ENCODE measurements around the gene KCTD19.

Gene KCTD19

DNA sequence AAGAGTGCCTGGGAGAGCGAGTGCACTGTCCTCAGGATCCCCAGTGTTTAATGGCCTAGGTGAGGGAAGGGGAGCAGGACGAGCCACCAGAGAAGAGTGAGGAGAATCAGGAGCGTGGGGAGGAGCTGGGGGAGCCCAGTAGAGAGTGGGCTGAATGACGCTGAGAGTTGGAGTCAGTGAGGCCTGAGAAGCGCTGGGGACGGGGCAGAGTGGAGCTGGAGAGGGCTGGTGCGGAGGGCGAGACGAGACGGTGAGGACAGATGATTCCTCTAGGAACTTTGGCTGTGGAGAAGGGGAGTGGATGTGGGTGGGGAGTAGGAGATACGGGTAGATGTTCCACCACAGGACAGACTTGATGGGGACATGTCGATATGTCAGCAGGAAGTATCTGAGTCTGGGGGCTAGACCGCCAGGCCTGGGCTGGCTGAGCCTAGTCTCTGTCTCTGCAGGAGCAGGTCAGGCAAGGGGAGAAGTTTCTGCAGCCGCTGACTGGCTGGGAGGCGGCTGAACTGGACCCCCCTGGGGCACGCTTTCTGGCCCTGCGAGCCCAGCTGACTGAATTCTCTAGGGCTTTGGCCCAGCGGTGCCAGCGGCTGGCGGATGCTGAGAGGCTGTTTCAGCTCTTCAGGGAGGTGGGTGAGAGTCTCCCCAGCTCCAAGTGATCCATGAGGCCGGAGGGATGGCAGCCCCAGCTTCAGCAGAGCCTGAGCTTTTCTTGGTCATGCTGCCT is 42.5 kb downstream of the KCTD19 start:
- FAIRE-seq, result no peak
- DNase-seq (ENCODE audit: low spot score), result no peak

- FAIRE-seq, result no peak
- peak; percentile 62 for DNase-seq (ENCODE audit: low spot score)
Measured at GRCh38 chr16:67283039-67283825, 43.3 kb downstream of the KCTD19 start.

DNA sequence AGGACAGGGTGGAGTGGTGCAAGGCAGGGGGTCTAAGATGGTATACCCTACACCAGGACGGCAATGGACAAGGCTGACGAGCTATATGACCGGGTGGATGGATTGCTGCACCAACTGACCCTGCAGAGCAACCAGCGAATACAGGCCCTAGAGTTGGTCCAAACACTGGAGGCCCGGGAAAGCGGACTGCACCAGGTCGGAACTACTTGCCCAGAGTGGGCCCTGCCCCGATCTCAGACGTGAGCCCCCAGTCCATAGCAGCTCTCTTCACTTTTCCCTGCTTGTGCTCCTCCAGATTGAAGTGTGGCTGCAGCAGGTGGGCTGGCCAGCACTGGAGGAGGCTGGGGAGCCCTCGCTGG is 44.1 kb downstream of the KCTD19 start:
- FAIRE-seq, result no peak
- no peak for DNase-seq (ENCODE audit: low spot score)

GRCh38 chr16:67281536-67282446 is 44.8 kb downstream of the KCTD19 start:
- no peak for DNase-seq (ENCODE audit: low spot score)

GRCh38 chr16:67280090-67281015 is 46.2 kb downstream of the KCTD19 start:
- FAIRE-seq (peak; percentile 48), DNase-seq (ENCODE audit: low spot score) (no peak)

More at GRCh38 chr16:67281536-67282446, 44.8 kb downstream of the KCTD19 start:
- FAIRE-seq, result no peak

DNA sequence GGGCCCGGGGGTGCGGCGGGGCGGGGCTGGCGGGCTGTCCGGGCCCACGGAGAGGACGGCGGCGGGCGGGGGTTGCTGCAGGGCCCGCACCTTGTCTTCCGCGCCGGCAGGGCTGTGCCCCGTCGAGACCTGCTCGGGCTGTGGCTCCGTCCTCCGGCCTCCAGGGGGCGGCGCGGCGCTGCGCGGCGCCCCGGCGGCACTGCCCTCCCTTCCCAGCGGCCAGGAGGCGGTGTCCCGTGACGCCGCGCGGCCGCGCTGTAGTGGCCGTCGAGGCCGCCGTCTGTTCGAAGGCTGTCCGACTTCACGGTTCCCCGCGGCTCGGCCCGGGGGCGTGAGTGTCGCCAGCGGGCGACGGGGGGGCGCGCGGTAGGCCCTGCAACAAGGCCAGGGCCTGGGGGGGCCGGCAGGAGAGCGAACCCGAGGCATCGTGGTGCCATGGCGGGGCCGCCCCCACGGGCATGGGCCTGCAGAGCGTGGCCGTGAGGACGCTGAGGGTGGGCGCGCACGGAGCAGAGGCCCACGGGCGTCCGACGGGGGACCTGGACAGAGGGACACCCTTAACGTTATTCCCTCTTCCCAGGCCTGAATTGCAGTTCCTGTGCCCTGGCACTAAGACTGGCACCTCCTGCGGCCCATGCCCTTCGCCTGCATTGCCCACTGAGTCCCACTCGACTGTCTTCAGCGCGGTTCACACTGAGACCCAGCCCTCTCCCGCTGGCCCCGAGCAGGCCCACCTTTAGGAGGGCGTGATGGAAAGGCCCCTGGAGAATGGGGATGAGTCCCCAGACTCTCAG is 47.0 kb downstream of the KCTD19 start, which contains the start of gene PLEKHG4:
Gene PLEKHG4 (plus strand): TSS at position 237 of the 794 bp plus-strand sequence. CDS start 513 bp downstream, at position 750.
- FAIRE-seq, result no peak
- peak; percentile 77 for DNase-seq (ENCODE audit: low spot score)

- FAIRE-seq (peak; percentile 82), DNase-seq (ENCODE audit: low spot score) (no peak)
Measured at GRCh38 chr16:67278773-67279295, 47.7 kb downstream of the KCTD19 start.

- no peak for FAIRE-seq
- peak; percentile 74 for DNase-seq (ENCODE audit: low spot score)
Measured at GRCh38 chr16:67277999-67278772, 48.4 kb downstream of the KCTD19 start.

GRCh38 chr16:67277294-67277998 is 49.1 kb downstream of the KCTD19 start:
- DNase-seq (ENCODE audit: low spot score) (peak; percentile 97), FAIRE-seq (peak; percentile 95)

GRCh38 chr16:67275321-67275720 is 51.2 kb downstream of the KCTD19 start:
- DNase-seq (ENCODE audit: low spot score), result no peak
- FAIRE-seq, result no peak

GRCh38 chr16:67271446-67271845 is 55.1 kb downstream of the KCTD19 start:
- FAIRE-seq (no peak), DNase-seq (ENCODE audit: low spot score) (no peak)

GRCh38 chr16:67270931-67271338 is 55.6 kb downstream of the KCTD19 start:
- DNase-seq (ENCODE audit: low spot score), result no peak
- no peak for FAIRE-seq

DNA sequence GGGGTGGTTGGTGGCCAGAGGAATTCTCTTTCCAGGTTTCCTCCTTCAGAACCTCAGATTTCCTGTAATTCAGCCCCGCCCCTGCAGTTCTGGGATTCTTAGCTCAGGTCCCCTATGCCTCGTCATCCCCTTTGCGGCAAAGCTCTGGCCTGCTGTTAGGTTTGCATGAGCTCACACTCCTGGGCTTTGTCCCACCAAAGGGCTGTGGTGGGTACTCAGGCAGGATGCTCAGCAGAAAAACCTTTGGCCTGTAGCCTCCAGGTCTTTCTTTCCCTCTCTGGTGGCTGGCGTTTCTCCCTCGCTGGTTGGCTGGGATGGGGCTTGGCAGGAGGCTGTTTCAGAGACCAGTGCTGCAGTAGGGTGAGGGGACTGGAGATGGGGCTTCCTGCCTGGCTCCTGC is 56.8 kb downstream of the KCTD19 start:
- DNase-seq (ENCODE audit: low spot score), result peak; percentile 55
- FAIRE-seq, result no peak

- DNase-seq (ENCODE audit: low spot score) (peak; percentile 29), FAIRE-seq (no peak)
Measured at GRCh38 chr16:67268136-67268579, 58.4 kb downstream of the KCTD19 start.

DNA sequence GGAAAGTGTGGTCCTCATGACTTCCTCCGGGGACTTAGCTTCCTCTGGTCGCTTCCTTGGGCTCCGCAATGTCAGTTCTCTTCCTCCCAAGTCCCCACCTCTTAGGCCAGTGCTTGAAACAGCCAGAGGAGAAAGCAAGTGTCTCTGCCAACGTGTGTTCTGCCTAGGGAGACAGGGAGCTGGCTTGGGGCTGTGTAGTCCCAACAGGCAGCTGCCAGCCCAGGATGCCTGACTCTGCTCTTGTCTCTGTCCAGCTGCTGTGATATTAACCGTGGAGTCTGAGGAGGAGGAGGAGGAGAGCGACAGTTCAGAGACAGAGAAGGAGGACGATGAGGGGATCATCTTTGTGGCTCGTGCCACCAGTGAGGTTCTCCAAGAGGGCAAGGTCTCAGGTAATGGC is 60.7 kb downstream of the KCTD19 start:
- FAIRE-seq (no peak), DNase-seq (ENCODE audit: low spot score) (no peak)

- DNase-seq (ENCODE audit: low spot score) (no peak), FAIRE-seq (no peak)
Measured at GRCh38 chr16:67264866-67265265, 61.7 kb downstream of the KCTD19 start.

GRCh38 chr16:67264277-67264676 is 62.3 kb downstream of the KCTD19 start:
- DNase-seq (ENCODE audit: low spot score) (no peak), FAIRE-seq (no peak)

GRCh38 chr16:67263201-67263600 is 63.3 kb downstream of the KCTD19 start:
- DNase-seq (ENCODE audit: low spot score) (no peak), FAIRE-seq (no peak)
